Measurements from ENCODE around the gene KIF26B.

The KIF26B gene

DNA sequence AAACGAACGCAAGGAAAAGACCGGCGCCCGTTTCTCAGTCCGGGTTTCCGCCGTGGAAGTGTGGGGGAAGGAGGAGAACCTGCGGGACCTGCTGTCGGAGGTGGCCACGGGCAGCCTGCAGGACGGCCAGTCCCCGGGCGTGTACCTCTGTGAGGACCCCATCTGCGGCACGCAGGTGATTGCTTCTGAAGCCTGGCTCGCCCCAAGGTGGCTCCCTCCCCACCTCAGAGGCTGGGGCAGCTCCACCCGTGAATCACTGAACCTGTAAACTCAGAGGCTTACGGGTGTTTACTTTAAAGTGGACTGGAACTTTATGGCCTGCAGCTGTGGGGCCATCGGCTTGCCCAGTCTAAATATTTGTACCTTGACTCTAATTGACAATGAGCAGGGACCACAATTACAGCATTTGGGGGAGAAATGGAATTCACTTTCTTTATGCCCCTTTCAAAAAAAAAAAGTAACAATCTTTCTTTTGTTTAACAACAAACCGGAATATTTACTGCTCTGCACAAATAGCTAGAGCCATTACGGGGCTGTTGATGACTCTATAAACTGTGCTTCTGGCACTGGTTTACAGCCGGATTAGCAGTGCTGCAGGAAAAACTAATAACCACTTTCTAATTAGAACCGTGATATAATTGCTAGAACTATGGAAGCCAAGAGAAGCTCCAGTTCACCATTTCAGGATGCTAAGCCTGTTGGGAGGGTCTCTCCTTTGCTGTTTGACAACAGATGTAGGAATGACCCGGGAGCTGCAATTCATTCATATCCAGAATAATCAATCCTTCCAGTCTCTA, 454.8 kb downstream of the KIF26B start:
- peak; percentile 76 for DNase-seq

DNA sequence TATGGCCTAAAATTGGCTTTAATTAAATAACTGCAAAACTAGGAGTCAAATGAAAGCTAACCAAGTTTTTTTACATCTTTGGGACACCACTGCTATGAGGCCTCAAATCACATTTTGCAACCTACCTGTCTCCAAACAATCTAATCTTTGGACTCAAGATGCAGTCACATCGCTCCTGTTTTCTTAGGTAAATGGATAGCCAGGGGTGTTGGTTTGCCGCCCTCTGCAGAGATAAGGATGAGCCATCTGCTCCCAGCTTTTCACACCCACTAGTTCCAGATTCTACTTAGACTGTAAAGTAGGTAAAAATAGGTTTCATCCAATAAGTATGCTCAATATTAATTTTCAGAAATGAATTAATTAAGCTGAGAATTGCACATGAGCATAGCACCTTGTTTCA, 456.5 kb downstream of the KIF26B start:
- peak; percentile 16 for DNase-seq

DNA sequence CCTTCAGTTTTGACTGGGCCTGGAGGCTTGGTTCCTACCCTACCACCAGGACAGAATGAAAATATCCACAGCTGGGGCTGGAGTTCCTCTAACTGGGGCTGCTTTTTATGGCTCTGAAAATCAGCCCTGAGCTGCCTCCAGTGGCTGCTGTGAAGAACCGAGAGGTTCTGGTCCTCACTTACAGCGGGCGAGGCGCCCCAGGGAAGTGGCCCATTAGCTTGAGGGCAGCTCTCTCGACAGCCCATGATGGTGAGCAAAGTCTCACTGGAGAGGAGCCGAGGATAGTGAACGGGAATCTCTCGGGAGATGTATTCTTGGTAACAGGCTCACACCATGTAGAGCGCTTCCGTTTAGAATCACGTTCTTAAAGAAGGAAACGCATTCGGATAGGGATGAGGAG, 459.7 kb downstream of the KIF26B start:
- DNase-seq: no peak

DNA sequence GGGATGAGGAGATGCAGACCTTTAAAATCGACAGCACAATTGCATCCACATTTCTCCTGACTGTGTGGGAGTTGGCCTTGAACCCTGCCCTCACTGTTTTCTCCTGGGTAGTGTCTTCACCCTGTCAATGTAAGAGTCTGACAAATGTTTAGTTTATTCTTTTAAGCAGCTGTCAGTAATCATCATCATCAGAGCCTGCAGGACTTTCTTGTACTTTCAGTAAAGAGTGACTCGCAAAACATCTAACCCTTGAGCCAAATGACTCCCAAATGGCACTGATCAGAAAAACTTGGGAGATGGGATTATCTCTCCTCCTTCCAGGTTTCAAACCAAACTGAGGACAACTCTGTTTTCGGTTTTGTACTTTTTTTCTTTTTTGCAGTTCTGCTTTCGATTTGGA, 460.2 kb downstream of the KIF26B start:
- no peak for DNase-seq

DNA sequence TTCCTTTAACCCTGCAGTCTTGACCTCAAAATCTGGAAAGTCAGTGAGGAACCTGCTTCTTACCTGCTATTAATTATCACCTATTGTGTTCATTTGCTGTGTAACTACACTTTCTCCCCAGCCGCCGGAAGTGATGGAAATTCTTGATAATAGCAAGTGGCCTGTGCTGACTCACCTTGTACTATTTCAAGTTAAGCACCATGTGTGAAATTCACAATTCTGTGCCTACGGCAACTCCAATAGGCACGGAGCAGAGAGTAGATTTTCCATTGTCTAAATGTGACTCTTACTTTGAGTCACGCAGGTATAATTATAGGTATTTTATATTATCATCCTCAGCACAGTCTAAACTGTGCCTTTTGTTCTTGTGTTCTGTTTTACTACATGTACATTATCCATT, 466.8 kb downstream of the KIF26B start:
- peak; percentile 95 for DNase-seq

DNA sequence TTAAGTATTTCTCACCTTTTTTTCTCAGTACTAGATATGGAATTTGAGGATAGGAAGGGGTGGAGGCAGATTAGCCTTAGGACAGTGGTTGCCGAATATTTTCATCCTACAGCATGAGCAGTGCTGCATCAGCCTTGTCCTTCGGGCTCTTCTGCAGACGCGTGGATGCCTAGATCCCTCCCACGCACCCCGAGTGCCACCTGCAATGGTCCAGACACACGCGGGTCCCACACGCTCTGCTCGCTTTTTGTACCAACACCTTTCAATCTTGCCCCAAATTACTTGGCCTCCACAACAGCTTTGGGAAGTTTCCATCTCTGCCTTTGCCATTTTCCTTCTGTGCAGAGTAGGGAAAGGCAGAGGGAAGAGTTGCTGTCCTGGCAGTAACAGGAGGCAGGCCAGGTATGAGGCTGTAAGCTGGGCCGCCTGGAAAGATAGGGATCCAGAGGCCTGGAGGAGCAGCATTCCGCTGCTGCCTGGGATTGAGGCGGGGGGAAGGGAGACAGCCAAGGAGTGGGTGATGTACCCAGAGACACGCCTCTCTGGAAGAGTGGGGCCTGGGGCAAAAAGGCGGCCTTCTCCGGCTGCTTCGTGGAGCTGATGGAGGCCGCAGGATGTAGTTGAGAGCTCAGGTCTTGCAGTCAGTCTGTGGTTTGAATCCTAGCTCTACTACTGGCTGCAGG, 467.7 kb downstream of the KIF26B start:
- no peak for DNase-seq

DNA sequence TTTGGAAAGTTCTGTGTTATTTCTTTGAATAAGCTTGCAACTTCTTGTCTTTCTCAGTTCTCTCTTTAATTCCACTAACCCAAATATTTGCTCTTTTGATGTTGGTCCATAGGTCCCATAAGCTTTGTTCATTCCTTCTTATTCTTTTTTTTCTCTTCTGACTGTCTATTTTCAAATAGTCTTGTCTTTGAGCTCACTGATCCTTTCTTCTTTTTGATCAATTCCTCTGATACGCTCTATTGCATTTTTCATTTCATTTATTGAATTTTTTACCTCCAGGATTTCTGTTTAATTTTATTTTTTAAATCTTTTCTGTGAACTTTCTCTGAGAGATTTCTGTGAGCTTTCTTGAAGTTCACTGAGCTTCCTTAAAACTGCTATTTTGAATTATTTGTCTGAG, 486.6 kb downstream of the KIF26B start:
- no peak for DNase-seq

DNA sequence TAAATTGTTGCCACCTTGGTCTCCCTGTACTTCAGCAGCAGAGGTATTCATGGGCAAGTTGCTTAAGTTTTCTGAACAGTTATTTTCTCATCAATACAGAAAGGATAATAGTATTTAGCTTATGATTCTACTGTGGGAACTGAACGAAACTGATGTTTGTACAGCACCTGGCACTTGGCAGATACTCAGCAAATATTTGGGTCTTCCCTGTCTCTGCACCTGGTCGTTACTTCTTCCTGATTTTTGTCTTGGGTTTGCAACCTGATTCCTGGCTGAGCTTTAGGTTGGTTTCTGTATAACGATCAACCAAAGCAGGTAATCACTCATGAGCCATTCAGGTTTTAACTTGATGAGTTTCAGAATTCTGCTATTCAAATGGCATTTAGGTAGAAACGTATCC, 490.6 kb downstream of the KIF26B start:
- peak; percentile 62 for DNase-seq

DNA sequence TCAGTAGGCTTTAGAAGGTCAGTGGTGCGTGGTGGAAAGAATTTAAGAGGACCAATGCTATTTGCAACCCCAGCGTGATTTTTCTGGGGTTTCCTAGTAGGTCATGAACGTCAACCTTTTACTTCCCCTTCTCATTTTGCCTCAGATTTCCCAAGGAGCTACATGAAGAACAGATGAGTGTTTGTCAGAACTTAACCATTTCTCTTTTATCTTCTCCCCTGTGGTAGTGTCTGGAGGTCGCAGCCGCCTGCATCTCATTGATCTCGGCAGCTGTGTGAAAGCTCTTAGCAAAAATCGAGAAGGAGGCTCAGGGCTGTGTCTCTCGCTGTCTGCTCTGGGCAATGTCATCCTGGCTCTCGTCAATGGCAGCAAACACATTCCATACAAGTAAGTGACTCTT, 491.1 kb downstream of the KIF26B start:
- DNase-seq: no peak

DNA sequence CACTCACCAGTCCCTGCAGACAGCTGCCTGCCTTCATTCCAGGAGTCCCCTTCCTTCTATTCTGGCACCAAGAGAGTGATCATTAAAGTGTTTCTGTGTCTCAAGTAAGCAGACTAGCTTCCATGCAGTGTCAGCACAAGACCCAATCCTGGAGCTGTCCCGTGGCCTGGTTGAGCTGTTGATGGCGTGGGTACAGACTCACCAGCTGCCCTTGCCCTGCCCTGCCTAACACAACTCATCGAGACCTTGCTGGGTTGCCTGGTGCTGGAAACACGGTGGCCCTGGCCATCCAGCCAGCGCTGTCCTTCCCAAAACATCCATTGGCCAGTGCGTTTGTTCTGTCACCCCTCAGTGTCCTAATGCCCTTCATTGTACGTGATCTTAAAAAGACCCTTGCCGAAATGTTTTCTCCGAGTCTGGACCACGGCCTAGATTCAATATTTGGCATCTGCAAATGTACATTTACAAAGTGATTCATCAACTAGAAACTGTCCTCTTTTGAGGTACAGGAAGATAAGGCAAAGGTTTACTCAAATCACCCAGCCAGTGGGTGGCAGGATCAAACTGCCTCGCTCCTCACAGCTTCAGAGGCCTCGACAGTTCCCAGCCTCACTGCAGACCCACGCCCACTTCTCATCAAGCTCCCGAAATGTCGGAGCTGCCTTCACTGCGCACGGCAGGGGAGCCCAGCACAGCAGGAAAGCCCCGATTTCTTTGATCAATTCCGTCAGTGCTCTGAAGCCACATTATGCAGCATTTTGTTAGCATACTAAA, 494.2 kb downstream of the KIF26B start:
- peak; percentile 13 for DNase-seq

DNA sequence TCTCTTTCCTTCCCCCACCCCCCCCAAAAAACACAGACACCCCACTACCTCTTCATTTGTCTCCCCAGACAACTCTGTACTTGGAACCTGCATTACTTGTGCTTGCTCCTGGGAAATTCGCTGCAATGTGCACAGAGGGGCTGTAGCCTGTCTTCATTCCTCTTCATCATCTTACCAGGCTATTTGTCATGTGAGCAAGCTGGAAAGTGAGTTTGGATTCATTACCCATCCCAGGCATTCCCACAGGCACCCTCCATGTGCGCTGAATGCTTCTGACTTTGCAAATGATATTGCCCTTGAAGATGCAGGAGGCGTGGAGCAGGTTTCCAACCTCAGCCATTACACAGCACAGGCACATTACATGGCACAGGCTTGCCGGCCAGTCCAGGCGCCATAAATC, 494.9 kb downstream of the KIF26B start:
- DNase-seq: no peak

DNA sequence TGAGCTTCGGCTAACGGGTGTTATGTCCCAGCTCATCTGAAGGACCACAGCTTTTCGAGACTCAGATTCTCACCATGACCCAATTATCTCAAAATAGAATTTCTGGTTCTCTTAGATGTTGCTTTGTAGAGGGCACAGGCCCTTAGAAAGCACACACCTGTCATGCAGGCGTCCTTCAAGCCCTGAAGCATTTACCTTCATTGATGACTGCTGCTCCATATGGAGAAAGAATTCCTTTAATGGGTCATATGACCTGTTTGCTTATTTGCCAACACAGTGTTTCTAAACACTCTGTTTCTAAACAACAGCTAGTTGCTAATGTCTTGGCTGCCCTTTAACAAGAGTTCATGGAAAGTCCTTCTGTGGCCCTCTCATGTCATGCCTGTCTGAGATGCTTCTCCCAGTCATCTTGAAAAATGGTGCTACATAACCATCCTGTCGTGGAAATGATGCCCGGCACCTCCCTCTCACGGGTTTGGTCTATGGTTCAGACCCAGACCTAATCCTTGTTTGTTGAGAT, 495.7 kb downstream of the KIF26B start:
- no peak for DNase-seq

DNA sequence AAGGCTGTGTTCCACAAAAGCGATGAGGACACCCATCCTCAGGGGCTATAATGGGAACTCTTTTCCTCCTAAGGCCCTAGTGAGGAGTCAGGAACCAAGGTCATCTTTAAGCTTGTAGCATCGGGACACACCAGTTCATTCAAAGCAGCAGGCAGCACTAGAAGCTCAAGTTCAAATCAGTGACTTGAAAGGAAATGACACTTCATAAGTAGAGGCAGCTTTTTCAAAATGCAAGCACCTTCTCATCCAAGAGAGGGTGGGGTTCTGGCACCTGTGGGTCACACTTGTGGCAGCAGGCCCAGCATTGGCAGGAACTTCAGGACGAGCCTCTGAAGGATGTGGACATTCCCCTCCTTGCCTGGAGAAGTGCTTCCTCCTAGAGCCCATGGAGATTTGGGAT, 496.3 kb downstream of the KIF26B start:
- no peak for DNase-seq

DNA sequence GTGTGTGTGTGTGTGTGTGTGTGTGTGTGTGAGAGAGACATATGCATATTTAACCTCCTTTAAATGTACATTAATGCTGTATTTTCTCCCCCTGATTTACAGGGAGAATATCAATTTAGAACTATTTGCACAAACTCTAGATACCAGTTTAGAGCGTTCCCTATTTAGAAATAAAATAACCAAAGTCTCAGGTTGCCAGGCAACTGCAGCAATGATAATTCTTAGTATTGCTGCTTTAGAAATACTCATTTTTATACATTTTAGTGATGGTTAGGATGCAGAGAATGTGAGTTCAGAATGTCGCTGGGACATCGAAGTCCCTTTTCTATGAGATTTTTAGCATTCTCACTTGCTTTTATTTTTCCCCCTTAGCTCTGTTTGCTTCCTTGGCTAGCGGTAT, 497.3 kb downstream of the KIF26B start:
- DNase-seq: no peak

DNA sequence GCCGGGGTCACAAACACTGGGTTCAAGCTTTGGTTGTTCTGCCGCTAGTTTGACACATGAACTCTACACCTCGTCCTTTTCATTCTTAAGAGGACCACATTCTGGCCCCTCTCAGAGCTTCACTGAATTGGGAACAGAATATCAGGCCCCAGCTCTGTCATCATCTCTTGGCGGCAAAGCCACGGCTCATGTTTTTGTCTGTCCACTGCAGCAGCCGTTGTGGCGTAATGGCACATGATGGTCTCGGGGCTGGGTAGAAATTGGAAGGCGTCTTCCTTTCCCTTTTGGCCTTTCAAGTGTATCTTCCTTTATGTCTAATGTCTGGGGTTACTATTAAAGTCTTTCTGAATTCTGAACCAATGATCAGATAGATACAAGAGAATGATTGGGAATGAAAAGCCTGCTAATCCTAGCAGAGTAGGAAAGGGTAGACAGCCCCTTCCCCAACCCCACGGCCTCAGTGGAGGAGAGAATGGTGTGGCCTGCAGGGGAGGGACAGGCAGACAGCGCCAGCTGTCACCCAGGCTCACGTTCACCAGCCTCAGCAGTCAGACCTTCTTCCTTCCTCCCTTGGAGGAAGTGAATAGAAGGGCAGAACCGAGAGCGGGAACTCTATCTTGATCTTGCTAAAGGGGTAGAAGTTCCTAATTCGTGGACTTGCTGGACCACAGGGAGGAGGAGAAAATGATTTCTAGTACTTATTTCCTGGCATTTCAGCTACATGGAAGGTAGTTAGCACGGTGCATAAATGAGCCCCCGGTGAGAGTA, 498.1 kb downstream of the KIF26B start:
- DNase-seq: no peak

DNA sequence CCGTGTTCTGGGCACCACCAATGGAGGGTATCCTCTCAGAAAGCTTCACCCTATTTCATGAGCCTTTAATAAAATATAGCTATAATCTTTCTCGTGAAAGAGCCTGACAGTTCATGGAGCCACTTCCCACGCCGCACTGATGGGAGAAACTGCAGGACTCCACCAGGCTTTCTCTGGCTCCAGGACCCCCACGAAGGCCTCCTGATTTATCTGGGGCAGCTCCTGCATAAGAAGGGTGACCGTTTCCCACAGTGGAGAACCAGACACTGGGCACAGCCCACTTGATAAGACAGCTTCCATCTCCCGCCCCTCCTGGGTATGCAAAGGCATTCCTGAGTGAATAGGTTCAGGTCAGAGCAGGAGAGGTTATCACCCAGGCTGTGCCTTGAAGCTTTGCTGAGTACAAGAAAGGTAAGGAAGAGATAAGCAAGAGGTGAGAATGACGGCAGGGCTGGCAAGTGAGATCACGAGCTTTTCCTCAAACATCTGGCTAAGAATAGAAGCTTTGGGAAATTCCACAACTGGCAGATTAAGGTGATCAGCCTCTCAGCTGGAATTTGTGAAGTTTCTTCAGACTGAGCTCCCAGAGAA, 499.8 kb downstream of the KIF26B start:
- no peak for DNase-seq

DNA sequence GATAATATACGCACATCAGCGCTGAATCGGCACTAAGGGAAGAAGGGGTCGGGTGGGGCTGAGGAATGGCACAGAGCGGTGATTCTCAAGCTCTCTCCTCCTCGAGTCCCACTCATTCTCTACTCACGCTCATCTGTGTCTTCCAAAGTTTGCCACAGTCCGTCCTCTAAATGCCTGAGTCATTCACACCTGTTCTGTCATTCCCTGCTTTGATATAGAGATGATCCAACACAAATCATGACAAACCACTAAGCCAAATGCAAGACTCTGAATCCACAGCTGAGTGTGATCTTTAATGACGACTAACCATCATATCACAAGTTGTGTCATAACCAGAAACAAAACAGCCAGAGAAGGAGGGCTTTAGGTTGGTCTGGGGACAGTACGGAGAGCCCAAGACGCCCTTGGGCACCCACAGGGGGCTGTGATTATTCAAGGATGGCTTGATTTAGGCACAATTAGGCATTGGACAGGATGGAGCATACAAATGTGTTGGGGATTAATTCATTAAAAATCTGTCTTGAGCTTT, 501.5 kb downstream of the KIF26B start:
- no peak for DNase-seq

DNA sequence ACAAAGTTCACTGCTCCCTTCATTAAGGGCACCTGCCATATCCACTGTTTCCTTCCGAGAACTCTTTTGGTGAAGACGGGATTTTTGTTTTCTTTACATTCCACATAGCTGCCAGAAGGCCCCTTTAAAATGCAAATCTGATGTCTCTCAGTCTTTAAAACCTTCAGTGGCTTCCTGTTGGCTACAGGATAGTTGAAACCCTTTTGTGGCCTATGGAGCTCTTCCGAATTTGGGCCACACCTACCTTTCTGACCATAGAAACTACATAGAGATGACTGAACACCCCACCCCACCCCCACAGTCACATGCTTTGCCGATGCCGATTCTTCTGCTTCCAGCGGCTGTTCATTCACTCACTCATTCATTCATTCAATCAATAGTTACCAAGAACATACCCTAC, 502.6 kb downstream of the KIF26B start:
- no peak for DNase-seq

DNA sequence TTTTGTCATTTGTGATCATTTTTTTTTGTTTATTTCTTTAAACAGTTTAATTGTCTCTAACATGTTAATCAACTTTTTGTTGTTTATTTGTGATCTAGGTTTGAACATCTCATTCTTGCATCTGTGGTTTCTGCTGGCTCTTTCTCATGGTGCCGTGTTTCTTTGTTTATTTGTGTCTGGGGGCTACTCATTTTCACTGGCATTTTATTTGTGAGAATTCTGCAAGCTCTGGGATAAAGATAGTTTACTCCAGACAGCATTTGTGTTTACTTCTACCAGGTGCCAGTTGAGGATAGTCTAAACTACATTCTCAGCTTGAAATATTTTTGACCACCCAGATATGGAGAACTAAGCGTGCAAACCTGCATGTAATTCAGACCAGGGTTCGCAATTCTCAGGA, 508.6 kb downstream of the KIF26B start:
- DNase-seq: no peak

DNA sequence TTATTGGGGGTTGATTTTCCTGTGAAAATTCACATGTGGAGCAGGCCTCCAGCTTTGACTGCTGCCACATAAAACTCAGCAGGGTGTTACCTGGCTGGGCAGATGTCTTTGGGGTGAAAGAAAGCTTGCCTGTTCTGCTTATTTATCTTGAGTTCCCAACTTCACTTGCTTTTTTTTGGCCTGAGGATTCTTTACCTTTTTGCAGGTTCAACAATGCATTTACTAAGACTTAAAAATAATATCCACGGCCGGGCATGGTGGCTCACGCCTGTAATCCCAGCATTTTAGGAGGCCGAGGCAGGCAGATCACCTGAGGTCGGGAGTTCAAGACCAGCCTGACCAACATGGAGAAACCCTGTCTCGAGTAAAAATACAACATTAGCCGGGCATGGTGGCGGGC, 509.1 kb downstream of the KIF26B start:
- DNase-seq: no peak

DNA sequence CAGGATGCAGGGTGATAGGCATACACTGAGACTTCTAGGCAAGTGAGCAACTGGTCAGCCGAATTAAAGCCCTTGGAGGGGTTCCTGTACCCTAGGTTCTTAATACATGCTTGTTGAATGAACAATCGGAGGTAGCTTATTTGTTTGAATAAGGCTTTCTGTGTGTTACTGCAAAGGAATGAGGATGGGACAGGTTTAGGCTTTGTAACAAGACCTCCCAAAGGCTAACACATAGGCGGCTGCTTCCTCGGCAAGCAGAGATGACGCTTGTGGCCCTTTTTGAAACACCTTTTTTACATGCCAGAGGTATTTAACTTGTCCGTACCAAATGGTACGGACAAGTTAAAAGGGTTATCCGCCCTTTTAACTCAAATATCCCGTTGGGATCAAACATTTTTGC, 511.6 kb downstream of the KIF26B start:
- DNase-seq: no peak

DNA sequence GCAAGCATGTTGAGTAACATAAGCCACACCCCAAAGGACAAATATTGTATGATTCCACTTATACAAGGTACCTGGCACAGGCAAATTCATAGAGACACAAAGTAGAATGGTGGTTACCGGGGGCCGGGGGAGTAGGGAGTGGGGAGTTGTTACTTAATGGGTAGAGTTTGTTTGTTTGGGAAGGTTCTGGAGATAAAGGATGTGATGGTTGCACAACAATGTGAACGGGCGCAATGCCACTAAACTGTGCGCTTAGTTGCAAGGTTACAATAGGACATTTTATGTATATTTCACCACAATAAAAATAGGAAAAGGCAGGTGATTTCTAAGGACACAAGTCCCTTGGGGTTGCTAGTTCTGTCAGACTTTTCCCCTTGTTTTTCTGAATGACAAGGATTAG, 516.6 kb downstream of the KIF26B start:
- no peak for DNase-seq

All from NCI-H146 (cell line).